MV-4-11 (cell line): ENCODE results near the gene MYL11.
A peak's percentile ranks its signal among the peaks of the same experiment; 100 is the strongest.
"Not testable (repeated sequence)": the region's sequence is repeated elsewhere in the genome, so short reads cannot be mapped to it uniquely, and the experiment has no call there.

Experiments
- DNase-seq: peaks from one replicate; lab custom pipeline; 2025; lab: John Stamatoyannopoulos, UW

Gene MYL11

DNA sequence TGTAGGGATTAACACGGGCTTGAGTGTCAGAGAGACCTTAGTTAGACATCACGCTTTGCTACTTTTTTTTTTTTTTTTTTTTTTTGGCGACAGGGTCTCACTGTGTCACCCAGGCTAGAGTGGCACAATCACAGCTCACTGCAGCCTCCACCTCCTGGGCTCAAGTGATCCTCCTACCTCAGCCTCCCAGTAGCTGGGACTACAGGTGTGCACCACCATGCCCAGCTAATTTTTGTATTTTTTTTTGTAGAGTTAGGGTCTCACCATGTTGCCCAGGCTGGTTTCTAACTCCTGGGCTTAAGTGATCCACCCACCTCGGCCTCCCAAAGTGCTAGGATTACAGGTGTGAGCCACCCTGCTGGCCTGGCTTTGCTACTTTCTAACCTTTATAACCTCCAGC is 22.0 kb downstream of the MYL11 start:
- not testable (repeated sequence) for DNase-seq

DNA sequence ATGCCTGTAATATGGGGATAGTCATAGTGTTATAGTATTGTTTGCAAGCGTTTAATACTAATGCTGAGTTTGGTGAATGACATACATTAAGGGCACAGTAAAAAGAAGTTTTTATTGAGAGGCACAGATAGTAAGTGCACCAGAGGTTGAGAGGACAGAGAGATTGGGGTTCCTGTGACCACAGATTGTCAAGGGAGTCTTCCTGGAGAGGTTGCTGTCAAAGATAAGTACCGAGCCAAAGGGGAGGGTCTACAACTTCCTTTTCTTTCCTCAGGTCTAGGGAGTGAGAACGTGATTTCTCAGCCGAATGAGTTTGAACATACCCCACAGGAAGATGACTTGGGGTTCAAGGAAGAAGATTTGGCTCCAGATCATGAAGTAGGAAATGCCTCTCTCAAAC is 22.5 kb downstream of the MYL11 start:
- DNase-seq = no peak

DNA sequence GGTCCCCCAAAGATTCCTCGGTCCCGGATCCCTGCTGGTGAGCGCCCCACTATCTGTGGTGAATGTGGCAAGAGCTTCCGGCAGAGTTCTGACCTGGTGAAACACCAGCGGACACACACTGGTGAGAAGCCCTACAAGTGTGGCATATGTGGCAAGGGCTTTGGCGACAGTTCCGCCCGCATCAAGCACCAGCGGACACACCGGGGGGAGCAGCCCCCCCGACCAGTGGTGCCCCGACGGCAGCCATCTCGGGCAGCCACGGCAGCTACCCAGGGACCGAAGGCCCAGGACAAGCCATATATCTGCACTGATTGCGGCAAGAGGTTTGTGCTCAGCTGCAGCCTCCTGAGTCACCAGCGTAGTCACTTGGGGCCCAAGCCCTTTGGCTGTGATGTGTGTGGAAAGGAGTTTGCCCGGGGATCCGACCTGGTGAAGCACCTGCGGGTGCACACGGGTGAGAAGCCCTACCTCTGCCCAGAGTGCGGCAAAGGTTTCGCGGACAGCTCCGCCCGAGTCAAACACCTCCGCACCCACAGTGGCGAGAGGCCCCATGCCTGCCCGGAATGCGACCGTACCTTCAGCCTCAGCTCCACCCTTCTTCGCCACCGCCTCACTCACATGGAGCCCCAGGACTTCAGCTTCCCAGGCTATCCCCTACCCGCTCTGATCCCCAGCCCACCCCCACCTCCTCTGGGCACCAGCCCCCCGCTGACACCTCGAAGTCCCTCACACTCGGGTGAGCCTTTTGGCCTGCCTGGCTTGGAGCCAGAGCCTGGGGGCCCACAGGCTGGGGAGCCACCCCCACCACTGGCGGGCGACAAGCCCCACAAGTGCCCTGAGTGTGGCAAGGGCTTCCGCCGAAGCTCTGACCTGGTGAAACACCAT is 23.4 kb downstream of the MYL11 start:
- no peak for DNase-seq

- no peak for DNase-seq
Observed at GRCh38 chr16:30398661-30399434, 24.2 kb downstream of the MYL11 start.

DNA sequence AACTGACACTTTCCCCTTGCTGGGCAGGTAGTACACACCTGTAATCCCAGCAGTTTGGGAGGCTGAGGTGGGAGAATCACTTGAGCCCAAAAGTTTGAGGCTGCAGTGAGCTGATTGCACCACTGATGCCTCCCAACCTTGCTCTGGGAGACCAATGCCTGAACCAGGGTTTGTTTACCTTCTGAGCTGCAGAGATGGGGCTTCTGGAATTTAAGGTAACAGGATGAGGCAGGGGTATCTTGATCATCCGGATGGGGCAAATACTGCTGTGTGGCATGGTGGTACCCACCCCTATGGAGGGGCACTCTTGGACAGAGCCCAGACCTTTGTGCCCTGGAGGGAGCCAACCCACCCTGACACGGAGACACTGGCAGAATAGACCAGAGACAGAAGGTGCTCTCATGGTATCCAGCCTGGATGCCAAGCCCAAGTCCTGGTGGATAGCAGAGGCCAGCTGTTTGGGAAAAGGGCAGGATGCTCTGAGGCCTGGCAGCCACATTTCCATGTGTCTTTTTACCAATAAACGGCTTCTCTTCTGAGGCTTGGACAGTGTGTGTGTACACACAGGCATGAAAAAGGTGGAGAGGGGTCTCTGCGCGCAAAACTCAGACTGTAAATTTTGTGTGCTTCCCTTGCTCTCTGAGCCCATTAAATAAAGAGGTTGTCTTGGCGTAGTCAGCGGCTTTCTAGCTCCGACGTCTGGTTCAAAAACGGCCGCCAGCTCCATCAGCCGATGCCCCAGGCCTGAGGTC is 25.0 kb downstream of the MYL11 start:
- DNase-seq = no peak

DNA sequence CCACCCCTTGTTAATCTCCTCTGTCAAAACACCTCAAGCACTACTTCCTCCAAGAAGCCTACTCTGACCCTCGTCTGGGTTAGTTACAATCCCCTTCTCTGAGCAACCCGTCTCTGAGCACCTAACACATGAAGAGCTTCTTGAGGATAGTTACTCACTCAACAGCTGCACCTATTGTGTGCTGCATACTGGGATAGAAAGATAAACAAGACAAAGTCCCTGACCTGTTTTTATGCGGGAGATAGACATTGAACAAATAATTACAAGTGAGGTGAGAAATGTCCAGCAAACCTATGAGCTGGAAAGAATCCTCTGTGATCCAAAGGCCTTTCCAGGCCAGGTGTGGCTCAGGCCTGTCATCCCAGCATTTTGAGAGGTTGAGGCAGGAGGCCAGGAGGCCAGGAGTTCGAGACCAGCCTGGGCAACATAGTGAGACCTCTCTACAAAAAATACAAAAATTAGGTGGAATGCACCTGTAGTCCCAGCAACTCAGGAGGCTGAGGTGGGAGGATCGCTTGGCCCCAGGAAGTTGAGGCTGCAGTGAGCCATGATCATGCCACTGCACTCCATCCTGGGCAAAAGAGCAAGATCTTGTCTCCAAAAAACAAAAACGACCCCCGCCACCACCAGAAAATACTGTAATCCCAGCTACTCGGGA is 27.3 kb downstream of the MYL11 start:
- DNase-seq = no peak

DNA sequence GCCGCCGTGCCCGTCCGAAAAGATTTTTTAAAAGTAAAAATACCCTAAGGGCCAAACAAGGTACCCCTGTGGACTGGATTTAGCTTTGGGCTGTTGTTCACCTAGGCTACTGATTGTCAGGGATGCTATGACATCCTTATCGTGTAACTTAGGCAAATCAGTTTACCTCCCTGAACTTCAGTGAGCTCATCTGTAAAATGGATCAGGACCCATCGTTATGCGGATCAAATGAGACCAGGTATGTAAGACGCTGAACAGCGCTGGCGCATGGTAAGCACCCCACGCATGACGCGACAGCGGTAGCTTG is 32.1 kb downstream of the MYL11 start:
- DNase-seq = no peak

GRCh38 chr16:30407102-30407803 is 32.7 kb downstream of the MYL11 start, which contains the start of gene ZNF771:
Gene ZNF771 (plus strand): TSS chr16:30407606. CDS start chr16:30408054, 448 bp downstream.
- peak; percentile 80 for DNase-seq

DNA sequence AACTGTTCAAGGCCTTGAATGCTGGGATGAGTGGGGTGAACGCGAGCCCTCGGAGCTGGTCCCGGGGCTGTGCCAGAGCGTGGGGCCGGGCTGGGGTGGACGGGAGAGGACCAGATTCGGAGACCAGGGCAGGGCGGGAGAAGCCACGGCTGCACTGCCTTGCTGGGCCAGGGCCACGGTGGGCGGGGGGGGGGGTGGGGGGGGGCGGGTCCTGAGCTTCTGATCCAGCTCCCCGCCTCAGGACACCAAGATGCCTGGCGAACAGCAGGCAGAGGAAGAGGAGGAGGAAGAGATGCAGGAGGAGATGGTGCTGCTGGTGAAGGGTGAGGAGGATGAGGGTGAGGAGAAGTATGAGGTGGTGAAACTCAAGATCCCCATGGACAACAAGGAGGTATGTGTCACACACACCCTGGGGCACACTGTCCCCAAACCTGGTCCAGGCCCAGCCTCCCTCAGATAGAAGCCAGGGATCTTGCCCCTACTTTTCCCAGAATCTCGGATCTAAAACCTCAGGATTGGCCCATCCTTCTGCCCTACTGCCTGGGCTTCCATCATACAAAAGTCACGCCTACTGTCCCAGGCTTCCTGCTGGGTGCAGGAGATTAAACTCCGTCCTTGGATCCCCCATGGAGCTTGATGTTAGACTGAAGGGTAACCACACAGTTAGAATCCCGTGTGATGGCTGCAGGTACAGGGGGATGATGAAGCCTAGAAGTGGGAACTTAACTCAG is 33.4 kb downstream of the MYL11 start:
- DNase-seq = no peak

GRCh38 chr16:30409125-30410060 is 34.8 kb downstream of the MYL11 start:
- peak; percentile 79 for DNase-seq

- no peak for DNase-seq
Observed at GRCh38 chr16:30413112-30413806, 38.7 kb downstream of the MYL11 start.

DNA sequence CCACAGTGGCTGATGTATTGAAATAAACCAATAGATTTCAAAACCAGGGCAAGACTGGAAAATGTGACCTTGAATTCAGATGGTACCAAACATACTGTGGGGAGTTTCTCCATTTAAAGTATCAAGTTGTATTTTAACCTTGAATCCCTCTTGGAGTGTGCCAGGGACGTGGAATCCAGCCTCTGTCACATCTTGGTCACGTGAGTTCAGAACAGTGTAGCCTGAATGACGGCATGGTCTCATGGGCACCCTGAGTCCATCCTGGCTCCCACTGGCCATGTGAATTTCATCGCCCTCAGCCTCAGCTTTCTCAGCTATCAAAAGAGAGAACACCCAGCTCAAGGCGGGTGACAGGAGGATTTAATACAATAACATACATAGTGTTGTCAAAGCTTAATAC is 39.6 kb downstream of the MYL11 start:
- DNase-seq = no peak

- no peak for DNase-seq
Observed at GRCh38 chr16:30416047-30416603, 41.5 kb downstream of the MYL11 start.

- no peak for DNase-seq
Observed at GRCh38 chr16:30416624-30417528, 42.3 kb downstream of the MYL11 start.

GRCh38 chr16:30417529-30418349 is 43.1 kb downstream of the MYL11 start:
- DNase-seq = peak; percentile 93

- peak; percentile 78 for DNase-seq
Observed at GRCh38 chr16:30418350-30419181, 44.0 kb downstream of the MYL11 start.
